ENCODE measurements around the gene FLAD1. TPM values are rescaled to one million over a fixed set of nuclear protein-coding genes. Genes with fewer than 3 reads are reported as not detected.

FLAD1 gene
- total RNA-seq, 1 experiment from 2014 or later, result 97.0 TPM

GRCh38 chr1:154958036-154958435, 25.1 kb upstream of the FLAD1 start:
- H3K4me2 ChIP-seq (ENCODE audit: insufficient read depth, insufficient read length, low read length), result no peak overlapping the region
- Mint-ChIP-seq H3K27ac (no peak overlapping the region), H3K27me3 (ENCODE audit: low read depth) (no peaks in the 10 kb centered on the region), H3K4me1 (peaks cover 62 to 70% of the 10 kb centered on the region in 2 experiments), H3K4me3 (no peak overlapping the region), H3K36me3 (ENCODE audit: insufficient read depth in 1 of 3, low read depth in 3 of 3) (peaks cover 7 to 36% (median 24%) of the 10 kb centered on the region in 3 experiments; a peak in 6 of 7 replicates), H3K9me3 (no peaks in the 10 kb centered on the region)
- no peak overlapping the region for H4K8ac ChIP-seq (replicated peaks; ENCODE audit: insufficient read length, low read depth, low read length)
- H2BK15ac ChIP-seq (ENCODE audit: low read depth, low read length), result no peak overlapping the region
- no peak overlapping the region for H2BK5ac ChIP-seq (ENCODE audit: insufficient read length, low read length)
- H2BK20ac ChIP-seq (ENCODE audit: low read depth, low read length, poor library complexity, severe bottlenecking), result no peak overlapping the region
- H2BK120ac ChIP-seq (ENCODE audit: low read depth, low read length, poor library complexity, severe bottlenecking), result no peak overlapping the region
- no peak overlapping the region for H3K56ac ChIP-seq (ENCODE audit: insufficient read length, low read depth, low read length)
- no peak overlapping the region for H3K27ac ChIP-seq (ENCODE audit: insufficient read length, low read depth, low read length)
- TF ChIP-seq, protein P1, sequence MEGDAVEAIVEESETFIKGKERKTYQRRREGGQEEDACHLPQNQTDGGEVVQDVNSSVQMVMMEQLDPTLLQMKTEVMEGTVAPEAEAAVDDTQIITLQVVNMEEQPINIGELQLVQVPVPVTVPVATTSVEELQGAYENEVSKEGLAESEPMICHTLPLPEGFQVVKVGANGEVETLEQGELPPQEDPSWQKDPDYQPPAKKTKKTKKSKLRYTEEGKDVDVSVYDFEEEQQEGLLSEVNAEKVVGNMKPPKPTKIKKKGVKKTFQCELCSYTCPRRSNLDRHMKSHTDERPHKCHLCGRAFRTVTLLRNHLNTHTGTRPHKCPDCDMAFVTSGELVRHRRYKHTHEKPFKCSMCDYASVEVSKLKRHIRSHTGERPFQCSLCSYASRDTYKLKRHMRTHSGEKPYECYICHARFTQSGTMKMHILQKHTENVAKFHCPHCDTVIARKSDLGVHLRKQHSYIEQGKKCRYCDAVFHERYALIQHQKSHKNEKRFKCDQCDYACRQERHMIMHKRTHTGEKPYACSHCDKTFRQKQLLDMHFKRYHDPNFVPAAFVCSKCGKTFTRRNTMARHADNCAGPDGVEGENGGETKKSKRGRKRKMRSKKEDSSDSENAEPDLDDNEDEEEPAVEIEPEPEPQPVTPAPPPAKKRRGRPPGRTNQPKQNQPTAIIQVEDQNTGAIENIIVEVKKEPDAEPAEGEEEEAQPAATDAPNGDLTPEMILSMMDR (conservative IDR thresholded peaks at IDR 0.05), result no peak
- no peak overlapping the region for H2BK12ac ChIP-seq (ENCODE audit: insufficient read length, low read depth, low read length)
- H3K4me1 ChIP-seq (ENCODE audit: insufficient read depth, low read length), result peaks cover 6% of the 10 kb centered on the region; the same call in 1 of the 2 replicates
- no peak overlapping the region for H3K18ac ChIP-seq (ENCODE audit: insufficient read length, low read depth, low read length)
- no peak overlapping the region for H4K5ac ChIP-seq (ENCODE audit: insufficient read length, low read depth, low read length)
- H3T11ph ChIP-seq (ENCODE audit: low read length), result no peak overlapping the region
- no peaks in the 10 kb centered on the region for H3K9me3 ChIP-seq (ENCODE audit: control insufficient read depth, low read depth, low read length)
- H3K4ac ChIP-seq (ENCODE audit: low read depth, low read length), result no peak overlapping the region
- no CpG with 5 or more reads among the region's 2 CpGs for WGBS (ENCODE audit: extremely low coverage, insufficient read length, low lambda C conversion rate)
- no peaks in the 10 kb centered on the region for H3K27me3 ChIP-seq (ENCODE audit: insufficient read depth, low read length)
- H4K20me1 ChIP-seq (ENCODE audit: control insufficient read depth, insufficient read depth, insufficient read length), result no peaks in the 10 kb centered on the region
- no peaks in the 10 kb centered on the region for H3K79me1 ChIP-seq (ENCODE audit: insufficient read depth, low read depth, low read length, poor library complexity, severe bottlenecking)
- H3K23ac ChIP-seq (ENCODE audit: insufficient read length, low read depth, low read length), result no peak overlapping the region
- H3K9ac ChIP-seq (ENCODE audit: extremely low read depth, insufficient read length, low read length), result no peak overlapping the region
- H3K23me2 ChIP-seq (ENCODE audit: insufficient read length, low read depth, low read length, poor library complexity, severe bottlenecking), result peaks cover 16% of the 10 kb centered on the region
- H2AFZ ChIP-seq (ENCODE audit: low read length), result no peak overlapping the region
- H3K14ac ChIP-seq (ENCODE audit: insufficient read depth, low read length), result no peak overlapping the region
- H3K79me2 ChIP-seq (ENCODE audit: insufficient read depth, low read length), result no peaks in the 10 kb centered on the region; the same call in 1 of the 2 replicates
- DNase-seq, result no peak
- no peak overlapping the region for H4K91ac ChIP-seq (ENCODE audit: insufficient read length, low read depth, low read length)
- no peak overlapping the region for H2AK5ac ChIP-seq (ENCODE audit: insufficient read length, low read length)

Data from H9 (cell line).